ENCODE results near the gene LTBR.

The LTBR gene

DNA sequence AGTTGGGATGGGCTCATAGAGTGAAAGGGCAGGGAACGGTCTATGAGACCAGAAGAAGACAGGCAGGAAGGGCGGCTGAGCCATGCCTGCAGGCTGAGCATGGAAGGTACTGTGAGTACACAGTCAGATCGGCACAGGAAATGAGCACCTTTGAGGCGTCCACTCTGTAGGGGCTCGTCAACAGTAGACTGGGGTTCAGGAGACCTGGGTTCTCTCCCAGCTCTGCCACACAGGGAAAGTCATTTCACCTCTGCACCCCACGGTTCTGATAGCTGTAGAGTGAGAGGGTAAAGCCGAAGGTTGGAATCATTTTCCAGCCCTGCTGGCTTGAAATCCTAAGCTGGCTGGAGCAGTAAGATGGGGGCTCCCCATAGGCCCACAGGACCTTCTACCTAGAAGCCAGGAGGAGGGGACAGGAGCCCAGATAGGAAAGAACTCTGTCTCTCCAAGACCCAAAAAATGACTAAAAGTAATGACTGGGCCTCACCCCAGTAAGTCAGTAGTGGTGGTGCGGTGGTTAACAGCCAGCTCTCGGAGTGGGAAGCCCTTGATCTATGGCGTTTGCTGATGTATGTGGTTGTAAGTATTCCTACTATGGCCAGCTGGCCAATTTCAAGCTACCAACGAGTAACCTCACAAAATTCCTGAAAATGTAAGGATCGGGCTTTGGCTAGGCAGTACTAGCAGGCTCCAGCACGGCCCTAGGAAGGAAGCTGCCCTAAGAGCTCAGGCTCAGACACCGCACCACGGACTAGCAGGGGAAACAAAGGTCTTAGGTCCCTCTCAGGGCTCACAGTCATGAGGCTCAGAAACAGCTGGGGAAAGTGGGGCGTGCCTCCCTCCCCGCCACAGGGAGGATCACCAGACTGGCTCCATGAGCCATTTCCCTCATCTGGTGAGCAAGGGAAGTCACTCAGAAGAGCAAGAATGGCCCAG, 50.5 kb downstream of the LTBR start:
- Histone ChIP-seq H4K20me1 (ENCODE audit: low read depth, low read length) (no peaks in the 10 kb centered on the region), H3K4me3 (ENCODE audit: insufficient read depth, low read length, poor library complexity, severe bottlenecking) (no peak overlapping the region), H2AFZ (ENCODE audit: low read depth, low read length, severe bottlenecking) (no peak overlapping the region), H3K9me3 (ENCODE audit: insufficient read depth, low read length) (no peaks in the 10 kb centered on the region), H3F3A (ENCODE audit: insufficient read depth) (peaks cover 50% of the 10 kb centered on the region), H3K4me2 (ENCODE audit: low read depth, low read length, poor library complexity, severe bottlenecking) (peak overlapping the region; percentile 64), H3K79me2 (ENCODE audit: insufficient read depth, low read length) (no peaks in the 10 kb centered on the region), H3K27ac (ENCODE audit: low read depth, low read length) (peak overlapping the region; percentile 95), H3K9me2 (replicated peaks; ENCODE audit: insufficient read depth, low read length) (no peaks in the 10 kb centered on the region), H3K36me3 (ENCODE audit: low read length) (no peaks in the 10 kb centered on the region), H3K27me3 (ENCODE audit: low read length) (no peaks in the 10 kb centered on the region), H3K9ac (ENCODE audit: low read length) (peak overlapping the region; percentile 39)
- no peak for TF ChIP-seq EZH2phosphoT487 (conservative IDR thresholded peaks at IDR 0.05; ENCODE audit: low read length)

DNA sequence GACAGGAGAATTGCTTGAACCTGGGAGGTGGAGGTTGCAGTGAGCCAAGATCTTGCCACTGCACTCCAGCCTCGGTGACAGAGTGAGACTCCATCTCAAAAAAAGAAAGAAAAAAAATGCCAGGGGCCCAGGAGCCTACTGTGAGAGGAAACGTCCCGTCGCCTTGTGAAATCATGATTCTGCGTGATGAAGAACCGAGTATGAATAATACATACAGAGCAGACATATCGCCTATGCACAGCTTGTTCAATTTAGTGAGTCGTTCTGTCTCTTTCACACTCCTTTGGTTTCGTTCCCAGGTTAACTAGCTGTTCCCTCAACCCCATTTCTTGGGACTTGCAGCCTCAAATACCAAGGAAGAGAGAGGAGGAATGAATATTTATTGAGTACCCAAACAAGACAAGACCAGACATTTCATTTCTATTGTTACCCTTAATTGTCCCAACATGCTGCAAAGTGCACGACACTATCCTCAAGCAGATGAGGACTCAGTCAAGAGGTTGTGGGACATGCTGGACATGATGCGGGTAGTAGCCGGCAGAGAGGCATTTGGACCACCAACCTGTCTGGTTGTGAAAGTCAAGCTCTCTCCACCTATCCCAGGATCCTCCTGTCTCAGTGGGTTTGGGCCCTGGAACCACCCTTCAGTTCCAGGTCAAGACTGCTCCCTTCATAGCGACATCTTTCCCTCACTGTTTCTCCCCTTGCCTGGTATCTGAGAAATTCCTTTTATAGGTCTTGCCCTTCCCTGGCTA, 52.2 kb downstream of the LTBR start:
- Histone ChIP-seq H3K36me3 (ENCODE audit: low read length) (no peaks in the 10 kb centered on the region), H3K27me3 (ENCODE audit: low read length) (no peaks in the 10 kb centered on the region), H3K27ac (ENCODE audit: low read depth, low read length) (0 out of 2 replicates have a peak overlapping the region, but pooled peaks have one; percentile 23), H3K4me3 (ENCODE audit: insufficient read depth, low read length, poor library complexity, severe bottlenecking) (no peak overlapping the region), H3K4me2 (ENCODE audit: low read depth, low read length, poor library complexity, severe bottlenecking) (no peak overlapping the region), H4K20me1 (ENCODE audit: low read depth, low read length) (no peaks in the 10 kb centered on the region), H3K9ac (ENCODE audit: low read length) (no peak overlapping the region), H2AFZ (ENCODE audit: low read depth, low read length, severe bottlenecking) (no peak overlapping the region), H3F3A (ENCODE audit: insufficient read depth) (peaks cover 36% of the 10 kb centered on the region), H3K9me2 (replicated peaks; ENCODE audit: insufficient read depth, low read length) (no peaks in the 10 kb centered on the region), H3K79me2 (ENCODE audit: insufficient read depth, low read length) (no peaks in the 10 kb centered on the region), H3K9me3 (ENCODE audit: insufficient read depth, low read length) (no peaks in the 10 kb centered on the region)
- no peak for TF ChIP-seq EZH2phosphoT487 (conservative IDR thresholded peaks at IDR 0.05; ENCODE audit: low read length)
- TF ChIP-seq, protein P1, sequence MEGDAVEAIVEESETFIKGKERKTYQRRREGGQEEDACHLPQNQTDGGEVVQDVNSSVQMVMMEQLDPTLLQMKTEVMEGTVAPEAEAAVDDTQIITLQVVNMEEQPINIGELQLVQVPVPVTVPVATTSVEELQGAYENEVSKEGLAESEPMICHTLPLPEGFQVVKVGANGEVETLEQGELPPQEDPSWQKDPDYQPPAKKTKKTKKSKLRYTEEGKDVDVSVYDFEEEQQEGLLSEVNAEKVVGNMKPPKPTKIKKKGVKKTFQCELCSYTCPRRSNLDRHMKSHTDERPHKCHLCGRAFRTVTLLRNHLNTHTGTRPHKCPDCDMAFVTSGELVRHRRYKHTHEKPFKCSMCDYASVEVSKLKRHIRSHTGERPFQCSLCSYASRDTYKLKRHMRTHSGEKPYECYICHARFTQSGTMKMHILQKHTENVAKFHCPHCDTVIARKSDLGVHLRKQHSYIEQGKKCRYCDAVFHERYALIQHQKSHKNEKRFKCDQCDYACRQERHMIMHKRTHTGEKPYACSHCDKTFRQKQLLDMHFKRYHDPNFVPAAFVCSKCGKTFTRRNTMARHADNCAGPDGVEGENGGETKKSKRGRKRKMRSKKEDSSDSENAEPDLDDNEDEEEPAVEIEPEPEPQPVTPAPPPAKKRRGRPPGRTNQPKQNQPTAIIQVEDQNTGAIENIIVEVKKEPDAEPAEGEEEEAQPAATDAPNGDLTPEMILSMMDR (IDR thresholded peaks at IDR 0.05; ENCODE audit: insufficient read depth, low read length, poor library complexity, severe bottlenecking): no peak

DNA sequence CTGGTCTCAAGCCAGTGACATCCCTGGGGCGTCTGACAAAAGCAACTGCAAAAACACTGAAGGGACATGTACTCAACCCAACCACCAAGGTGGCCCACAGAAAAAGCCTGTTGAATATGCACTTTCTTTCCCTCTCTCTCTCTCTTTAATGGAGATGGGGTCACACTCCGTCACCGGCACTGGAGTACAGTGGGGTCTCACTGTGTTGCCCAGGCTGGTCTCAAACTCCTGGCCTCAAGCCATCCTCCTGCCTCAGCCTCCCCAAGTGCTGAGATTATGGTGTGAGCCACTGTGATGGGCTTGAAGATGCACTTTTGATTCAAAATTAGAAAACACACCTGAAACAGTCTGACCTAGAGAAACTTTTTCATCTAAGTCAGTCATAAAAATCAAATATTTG, 53.6 kb downstream of the LTBR start:
- no peaks in the 10 kb centered on the region for H3K9me3 ChIP-seq (ENCODE audit: insufficient read depth, low read length)
- H3F3A ChIP-seq (ENCODE audit: insufficient read depth): peaks cover 35% of the 10 kb centered on the region
- H3K36me3 ChIP-seq (ENCODE audit: low read length): no peaks in the 10 kb centered on the region
- no peak overlapping the region for H3K9ac ChIP-seq (ENCODE audit: low read length)
- H3K79me2 ChIP-seq (ENCODE audit: insufficient read depth, low read length): no peaks in the 10 kb centered on the region
- H3K4me3 ChIP-seq (ENCODE audit: insufficient read depth, low read length, poor library complexity, severe bottlenecking): no peak overlapping the region
- no peaks in the 10 kb centered on the region for H4K20me1 ChIP-seq (ENCODE audit: low read depth, low read length)
- no peak overlapping the region for H3K4me2 ChIP-seq (ENCODE audit: low read depth, low read length, poor library complexity, severe bottlenecking)
- H3K27ac ChIP-seq (ENCODE audit: low read depth, low read length): no peak overlapping the region
- no peaks in the 10 kb centered on the region for H3K27me3 ChIP-seq (ENCODE audit: low read length)
- TF ChIP-seq, protein P1 (IDR thresholded peaks at IDR 0.05; ENCODE audit: insufficient read depth, low read length, poor library complexity, severe bottlenecking): no peak
- no peak for TF ChIP-seq EZH2phosphoT487 (conservative IDR thresholded peaks at IDR 0.05; ENCODE audit: low read length)
- H2AFZ ChIP-seq (ENCODE audit: low read depth, low read length, severe bottlenecking): no peak overlapping the region
- H3K9me2 ChIP-seq (replicated peaks; ENCODE audit: insufficient read depth, low read length): no peaks in the 10 kb centered on the region

All from SU-DHL-6 (cell line).